Stimulated activated CD8-positive, alpha-beta memory T cell treated with anti-CD3 and anti-CD28 coated beads, Interleukin-12 subunit alpha, Interleukin-12 subunit beta, amount 100 ng/mL, for 1 hour (primary cell): ENCODE data around the gene PUS1.
A peak's percentile ranks its signal among the peaks of the same experiment; 100 is the strongest.
"Not testable (repeated sequence)": the region's sequence is repeated elsewhere in the genome, so short reads cannot be mapped to it uniquely, and the experiment has no call there.

Source experiments
- DNase-seq: peaks from one replicate; pipeline ENCODE4 v3.0.0-alpha.2; 2020; ENCODE audit warnings: low read depth

Gene PUS1

GRCh38 chr12:131934535-131934934, 5.5 kb downstream of the PUS1 start:
- no peak for DNase-seq

- no peak for DNase-seq
Measured at GRCh38 chr12:131938082-131938481, 9.0 kb downstream of the PUS1 start.

- no peak for DNase-seq
Measured at GRCh38 chr12:131939007-131939406, 9.9 kb downstream of the PUS1 start.

- no peak for DNase-seq
Measured at GRCh38 chr12:131940141-131940547, 11.1 kb downstream of the PUS1 start.

GRCh38 chr12:131941116-131941986, 12.3 kb downstream of the PUS1 start:
- DNase-seq: no peak

GRCh38 chr12:131941987-131942341, 12.9 kb downstream of the PUS1 start:
- DNase-seq: no peak

GRCh38 chr12:131942671-131943070, 13.6 kb downstream of the PUS1 start:
- DNase-seq: no peak

GRCh38 chr12:131943389-131943788, 14.3 kb downstream of the PUS1 start:
- DNase-seq: no peak

- no peak for DNase-seq
Measured at GRCh38 chr12:131943876-131944275, 14.8 kb downstream of the PUS1 start.

- DNase-seq: no peak
Measured at GRCh38 chr12:131944601-131945251, 15.7 kb downstream of the PUS1 start.

- no peak for DNase-seq
Measured at GRCh38 chr12:131946757-131947156, 17.7 kb downstream of the PUS1 start.

- DNase-seq: no peak
Measured at GRCh38 chr12:131947482-131948027, 18.5 kb downstream of the PUS1 start.

GRCh38 chr12:131948166-131948712, 19.2 kb downstream of the PUS1 start:
- DNase-seq: no peak

- not testable (repeated sequence) for DNase-seq
Measured at GRCh38 chr12:131948713-131949430, 19.8 kb downstream of the PUS1 start.

- DNase-seq: peak; percentile 93
Measured at GRCh38 chr12:131949431-131950181, 20.5 kb downstream of the PUS1 start, which contains the start of gene EP400. EP400 (plus strand) TSS chr12:131949942; CDS start chr12:131960620, 10,678 bp downstream.

GRCh38 chr12:131950182-131950913, 21.3 kb downstream of the PUS1 start:
- DNase-seq: peak; percentile 12

GRCh38 chr12:131953810-131954209, 24.7 kb downstream of the PUS1 start:
- DNase-seq: not testable (repeated sequence)

- DNase-seq: not testable (repeated sequence)
Measured at GRCh38 chr12:131954460-131954859, 25.4 kb downstream of the PUS1 start.

GRCh38 chr12:131959116-131959515, 30.0 kb downstream of the PUS1 start:
- no peak for DNase-seq
